Peyer's patch (tissue), 4 donors: ENCODE measurements around the gene ZNF483.

ENCODE experiments used
- CTCF ChIP-seq, 6 experiments: fragments of 450-650 bp in 4 of 6; fragments of 200-600 bp in 2 of 6; sonication (generic) in 1 of 6; IDR thresholded peaks; one replicate each; pipeline ENCODE4 v1.5.1; 2017 to 2019; ENCODE audit warnings: antibody characterized with exemption in 6 of 6, mild to moderate bottlenecking in 3 of 6, moderate library complexity in 1 of 6
- POLR2A ChIP-seq, 2 donors: fragments of 450-650 bp; IDR thresholded peaks; one replicate each; pipeline ENCODE4 v1.5.1; 2017; ENCODE audit warnings: antibody characterized with exemption in 2 of 2, mild to moderate bottlenecking in 2 of 2, moderate library complexity in 2 of 2

GRCh38 chr9:111566234-111566633, 41.3 kb downstream of the ZNF483 start:
- TF ChIP-seq POLR2A (IDR thresholded peaks at IDR 0.05) (no peak), CTCF (IDR thresholded peaks at IDR 0.05) (no peak)
